Mucosa of descending colon (tissue), 3 donors: ENCODE measurements around the gene SEC14L2. TPM values are rescaled to one million over a fixed set of nuclear protein-coding genes. Genes with fewer than 3 reads are reported as not detected.
"Not testable (repeated sequence)": the region's sequence is repeated elsewhere in the genome, so short reads cannot be mapped to it uniquely, and the experiment has no call there.

Experiments used
- ATAC-seq: fragments of 200-7000 bp; cut with Tn5 transposase; one replicate; pipeline ENCODE4 v1.9.1; 2020; ENCODE audit warnings: mild to moderate bottlenecking, moderate library complexity
- DNase-seq, 3 donors: peaks; one replicate each; pipeline ENCODE4 v3.0.0-alpha.2; 2020
- H3K36me3 ChIP-seq: fragments of 200-600 bp; one replicate; pipeline ENCODE4 v1.8.0; 2021; ENCODE audit warnings: low read depth, mild to moderate bottlenecking
- H3K4me1 ChIP-seq: fragments of 200-600 bp; one replicate; pipeline ENCODE4 v1.8.0; 2021; ENCODE audit warnings: low read depth, mild to moderate bottlenecking
- H3K4me3 ChIP-seq: fragments of 200-600 bp; one replicate; pipeline ENCODE4 v1.8.0; 2021; ENCODE audit warnings: mild to moderate bottlenecking
- H3K9me3 ChIP-seq: fragments of 200-600 bp; one replicate; pipeline ENCODE4 v1.8.0; 2021; ENCODE audit warnings: mild to moderate bottlenecking
- CTCF ChIP-seq: fragments of 200-600 bp; IDR thresholded peaks from one replicate; pipeline ENCODE4 v1.8.0; 2022; ENCODE audit warnings: antibody characterized with exemption, mild to moderate bottlenecking
- intact Hi-C, 2 donors: fragments of 100-400 bp; cut with DNase I in 1 of 2; cut with micrococcal nuclease in 1 of 2; formaldehyde crosslinking; loops; one replicate each; pipeline versions ENCODE4 v1.11.0 to v1.11.1; 2022; cut with DNase I, micrococcal nuclease
- total RNA-seq, 3 donors: library from RNA; stranded (reverse); fragmentation: NEBNext Ultra II Directional in 2 of 3; extraction: Animal tissue kit (Norgen Biotek cat#: 25700) in 2 of 3; gene quantifications; one replicate each; pipeline versions ENCODE4 v1.2.1 to v1.2.4, GENCODE V29; 2021 to 2023
- donor health status: DM: no; HTN: no; CAD: no; lungs with moderate emphysema.
- donor health status: DM: no; HTN: no; CAD: no.
- donor health status: DM: no; HTN: yes; CAD: no.

The SEC14L2 gene
- total RNA-seq, 3 donors from 2014 or later = 0.67 to 4.0 (median 2.5) TPM

GRCh38 chr22:30397656-30398635 is 1.1 kb downstream of the SEC14L2 start:
- intact Hi-C loops = no loop called here
- H3K9me3 ChIP-seq = no peaks in the 10 kb centered on the region
- ATAC-seq (no peak), DNase-seq (no peak)
- H3K4me1 ChIP-seq = peaks cover 13% of the 10 kb centered on the region
- H3K4me3 ChIP-seq = no peak overlapping the region
- H3K36me3 ChIP-seq = no peaks in the 10 kb centered on the region
- TF ChIP-seq CTCF = no peak

- TF ChIP-seq CTCF = no peak
- ATAC-seq (no peak), DNase-seq (no peak)
- Histone ChIP-seq H3K36me3 (no peaks in the 10 kb centered on the region), H3K9me3 (no peaks in the 10 kb centered on the region), H3K4me3 (no peak overlapping the region), H3K4me1 (peaks cover 13% of the 10 kb centered on the region)
- intact Hi-C loops = no loop called here
Observed at GRCh38 chr22:30398685-30399680, 2.2 kb downstream of the SEC14L2 start.

DNA sequence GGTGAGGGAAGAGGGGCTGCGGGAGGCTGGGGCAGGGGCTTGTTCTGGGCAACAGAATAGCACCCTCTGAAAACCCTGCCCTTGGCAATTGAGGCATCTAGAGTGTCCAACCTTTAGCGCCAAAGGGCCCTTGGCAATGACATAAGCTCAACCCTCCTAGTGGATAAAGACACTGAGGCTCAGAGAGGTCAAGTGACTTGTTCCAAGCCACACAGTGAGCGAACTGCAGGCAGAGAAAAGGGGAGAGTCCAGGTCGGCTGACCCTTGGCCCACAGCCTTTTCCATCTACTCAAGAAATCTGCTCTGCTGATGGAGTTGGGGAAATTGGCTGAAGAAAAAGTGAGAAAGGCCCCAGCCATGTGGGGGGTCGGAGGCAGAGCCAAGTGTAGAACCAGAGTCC is 2.9 kb downstream of the SEC14L2 start:
- peaks cover 13% of the 10 kb centered on the region for H3K4me1 ChIP-seq
- no peaks in the 10 kb centered on the region for H3K36me3 ChIP-seq
- H3K9me3 ChIP-seq = no peaks in the 10 kb centered on the region
- H3K4me3 ChIP-seq = no peak overlapping the region
- TF ChIP-seq CTCF = no peak
- no peak for DNase-seq
- ATAC-seq = no peak
- intact Hi-C loops = no loop called here

DNA sequence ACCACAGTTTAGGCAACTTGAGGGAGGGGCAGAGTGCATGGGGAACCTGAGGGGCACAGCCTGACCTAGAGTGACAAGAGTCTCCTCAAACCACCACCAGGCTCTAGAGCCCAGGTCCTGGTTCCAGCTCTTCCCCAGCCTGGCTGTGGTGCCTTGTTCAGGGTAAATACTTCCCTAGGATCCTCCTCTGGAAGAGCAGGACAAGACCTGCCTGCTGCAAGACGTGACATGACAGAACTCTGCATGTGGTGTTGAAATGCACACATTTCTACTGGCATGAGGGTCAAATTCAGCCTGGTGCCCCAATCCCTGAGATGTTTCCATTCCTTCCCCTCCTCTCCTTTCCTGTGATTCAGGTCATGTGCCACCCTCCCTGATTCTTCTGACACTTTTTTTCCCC is 3.3 kb downstream of the SEC14L2 start:
- TF ChIP-seq CTCF = no peak
- ATAC-seq = no peak

DNA sequence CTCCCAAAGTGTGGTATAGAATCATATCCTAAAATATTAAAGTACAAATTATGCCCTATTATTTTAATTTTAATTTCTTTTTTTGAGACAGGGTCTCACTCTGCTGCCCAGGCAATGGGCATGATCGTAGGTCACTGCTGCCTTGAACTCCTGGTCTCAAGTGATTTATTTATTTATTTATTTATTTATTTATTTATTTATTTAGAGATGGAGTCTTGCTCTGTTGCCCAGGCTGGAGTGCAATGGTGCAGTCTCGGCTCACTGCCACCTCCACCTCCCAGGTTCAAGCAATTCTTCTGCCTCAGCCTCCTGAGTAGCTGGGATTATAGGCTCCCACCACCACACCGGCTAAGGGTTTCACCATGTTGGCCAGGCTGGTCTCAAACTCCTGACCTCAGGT is 4.2 kb downstream of the SEC14L2 start:
- intact Hi-C loops = not testable (repeated sequence)

More for the DNA sequence above, 3.3 kb downstream of the SEC14L2 start:
- no peaks in the 10 kb centered on the region for H3K36me3 ChIP-seq
- intact Hi-C loops = no loop called here
- DNase-seq = no peak
- H3K4me3 ChIP-seq = no peak overlapping the region
- H3K4me1 ChIP-seq = peaks cover 13% of the 10 kb centered on the region
- H3K9me3 ChIP-seq = no peaks in the 10 kb centered on the region

More for the DNA sequence above, 4.2 kb downstream of the SEC14L2 start:
- H3K4me1 ChIP-seq = peaks cover 13% of the 10 kb centered on the region
- H3K9me3 ChIP-seq, ATAC-seq, DNase-seq, H3K4me3 ChIP-seq, H3K36me3 ChIP-seq: not testable (repeated sequence)
